Measurements from ENCODE around the gene FXYD6. TPM values are rescaled to one million over a fixed set of nuclear protein-coding genes. Genes with fewer than 3 reads are reported as not detected.

FXYD6 gene
- total RNA-seq, 2 experiments from 2014 or later, result not detected

DNA sequence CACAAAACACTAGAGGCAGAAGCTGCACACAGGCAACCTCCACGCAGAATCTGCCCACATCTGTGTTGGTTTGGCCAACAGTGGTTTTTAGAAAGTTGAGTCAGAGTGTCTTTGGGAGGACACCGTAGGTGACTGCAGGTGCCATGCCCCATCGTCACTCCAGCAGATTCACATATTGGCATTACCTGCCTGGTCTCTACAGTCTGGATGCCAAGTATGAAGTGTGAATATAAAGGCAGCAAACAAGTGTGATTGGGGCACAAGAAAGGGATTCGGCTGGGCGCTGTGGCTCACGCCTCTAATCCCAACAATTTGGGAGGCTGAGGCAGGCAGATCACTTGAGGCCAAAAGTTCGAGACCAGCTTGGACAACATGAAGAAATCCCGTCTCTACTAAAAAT is 40.9 kb downstream of the FXYD6 start:
- no peaks in the 10 kb centered on the region for H3K9me3 ChIP-seq (ENCODE audit: low read length)
- ChIA-PET POLR2A (interaction anchor here (1.0 kb wide), 1 partner anchor 222 kb away, joined by 3 read pairs; no protein-coding TSS in a partner anchor), CTCF (ENCODE audit: unreplicated experiment) (no interaction called here)
- DNase-seq (ENCODE audit: low spot score), result no peak
- no peak overlapping the region for H3K4me3 ChIP-seq (ENCODE audit: low read depth, low read length, poor library complexity, severe bottlenecking)
- no peaks in the 10 kb centered on the region for H3K9me2 ChIP-seq (ENCODE audit: insufficient read depth, low read length)
- no peak overlapping the region for H3K27ac ChIP-seq (ENCODE audit: low read depth, low read length, poor library complexity, severe bottlenecking)
- H3K4me2 ChIP-seq (ENCODE audit: low read length), result no peak overlapping the region
- H3K4me1 ChIP-seq (ENCODE audit: insufficient read depth, low read length, poor library complexity, severe bottlenecking), result no peaks in the 10 kb centered on the region
- no peak for TF ChIP-seq EZH2phosphoT487 (IDR thresholded peaks at IDR 0.05; ENCODE audit: borderline replicate concordance, low read depth, low read length)
- TF ChIP-seq, protein P1, sequence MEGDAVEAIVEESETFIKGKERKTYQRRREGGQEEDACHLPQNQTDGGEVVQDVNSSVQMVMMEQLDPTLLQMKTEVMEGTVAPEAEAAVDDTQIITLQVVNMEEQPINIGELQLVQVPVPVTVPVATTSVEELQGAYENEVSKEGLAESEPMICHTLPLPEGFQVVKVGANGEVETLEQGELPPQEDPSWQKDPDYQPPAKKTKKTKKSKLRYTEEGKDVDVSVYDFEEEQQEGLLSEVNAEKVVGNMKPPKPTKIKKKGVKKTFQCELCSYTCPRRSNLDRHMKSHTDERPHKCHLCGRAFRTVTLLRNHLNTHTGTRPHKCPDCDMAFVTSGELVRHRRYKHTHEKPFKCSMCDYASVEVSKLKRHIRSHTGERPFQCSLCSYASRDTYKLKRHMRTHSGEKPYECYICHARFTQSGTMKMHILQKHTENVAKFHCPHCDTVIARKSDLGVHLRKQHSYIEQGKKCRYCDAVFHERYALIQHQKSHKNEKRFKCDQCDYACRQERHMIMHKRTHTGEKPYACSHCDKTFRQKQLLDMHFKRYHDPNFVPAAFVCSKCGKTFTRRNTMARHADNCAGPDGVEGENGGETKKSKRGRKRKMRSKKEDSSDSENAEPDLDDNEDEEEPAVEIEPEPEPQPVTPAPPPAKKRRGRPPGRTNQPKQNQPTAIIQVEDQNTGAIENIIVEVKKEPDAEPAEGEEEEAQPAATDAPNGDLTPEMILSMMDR (conservative IDR thresholded peaks at IDR 0.05; ENCODE audit: low read length), result no peak
- no peak overlapping the region for H2AFZ ChIP-seq (ENCODE audit: low read length)
- no peaks in the 10 kb centered on the region for H3K79me2 ChIP-seq (ENCODE audit: insufficient read depth, low read depth, low read length)
- no peaks in the 10 kb centered on the region for H4K20me1 ChIP-seq (ENCODE audit: insufficient read depth, low read length)
- intact Hi-C loops (cut with micrococcal nuclease; ENCODE audit: unreplicated experiment), result no loop called here
- H3K36me3 ChIP-seq (ENCODE audit: insufficient read depth, low read length), result no peaks in the 10 kb centered on the region
- BruUV-seq (replicated peaks), result no TSS peak

DNA sequence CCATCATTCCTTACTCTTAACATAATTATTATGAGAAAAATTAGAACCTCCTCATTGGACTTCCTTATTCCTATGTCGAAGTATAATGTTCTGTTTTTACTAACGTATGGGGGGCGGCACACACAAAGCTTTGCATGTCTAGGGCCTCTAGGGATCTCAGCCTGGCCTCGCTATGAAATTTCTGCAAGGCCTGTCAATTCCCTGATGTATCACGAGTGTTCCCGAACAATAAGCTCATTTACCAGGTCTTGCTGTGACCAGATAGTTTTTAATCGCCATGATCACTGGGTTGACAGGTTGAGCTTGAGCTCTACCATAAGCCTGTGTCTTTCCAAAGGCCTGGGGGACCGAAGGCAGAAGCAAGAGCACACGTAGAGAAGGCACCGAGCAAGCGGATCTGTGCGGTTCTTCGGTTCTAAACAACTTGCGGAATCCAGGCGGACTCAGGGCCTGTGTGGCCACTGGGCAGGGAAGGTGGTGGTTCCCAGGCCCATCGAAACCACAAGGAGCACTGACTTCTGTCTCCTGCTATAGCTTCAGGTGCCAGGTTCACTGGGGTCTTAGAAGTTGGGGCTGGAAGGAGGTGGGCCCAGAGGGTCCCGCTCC is 41.5 kb downstream of the FXYD6 start:
- no peaks in the 10 kb centered on the region for H3K9me3 ChIP-seq (ENCODE audit: low read length)
- POLR2A ChIA-PET, result interaction anchor here (1.0 to 1.8 kb wide), 3 partner anchors 8 to 223 kb away, joined by 3 to 4 read pairs (median 4); no protein-coding TSS in a partner anchor
- H4K20me1 ChIP-seq (ENCODE audit: insufficient read depth, low read length), result no peaks in the 10 kb centered on the region
- no peak overlapping the region for H3K4me3 ChIP-seq (ENCODE audit: low read depth, low read length, poor library complexity, severe bottlenecking)
- no peaks in the 10 kb centered on the region for H3K4me1 ChIP-seq (ENCODE audit: insufficient read depth, low read length, poor library complexity, severe bottlenecking)
- H3K79me2 ChIP-seq (ENCODE audit: insufficient read depth, low read depth, low read length), result no peaks in the 10 kb centered on the region
- no peak overlapping the region for H3K27ac ChIP-seq (ENCODE audit: low read depth, low read length, poor library complexity, severe bottlenecking)
- DNase-seq (ENCODE audit: low spot score), result no peak
- no TSS peak for BruUV-seq (replicated peaks)
- H3K36me3 ChIP-seq (ENCODE audit: insufficient read depth, low read length), result no peaks in the 10 kb centered on the region
- no peak overlapping the region for H3K4me2 ChIP-seq (ENCODE audit: low read length)
- no peaks in the 10 kb centered on the region for H3K9me2 ChIP-seq (ENCODE audit: insufficient read depth, low read length)
- no peak for TF ChIP-seq EZH2phosphoT487 (IDR thresholded peaks at IDR 0.05; ENCODE audit: borderline replicate concordance, low read depth, low read length)
- TF ChIP-seq, protein P1 (conservative IDR thresholded peaks at IDR 0.05; ENCODE audit: low read length), result no peak
- no peak overlapping the region for H2AFZ ChIP-seq (ENCODE audit: low read length)
- CTCF ChIA-PET (ENCODE audit: unreplicated experiment), result no interaction called here
- intact Hi-C loops (cut with micrococcal nuclease; ENCODE audit: unreplicated experiment), result no loop called here

DNA sequence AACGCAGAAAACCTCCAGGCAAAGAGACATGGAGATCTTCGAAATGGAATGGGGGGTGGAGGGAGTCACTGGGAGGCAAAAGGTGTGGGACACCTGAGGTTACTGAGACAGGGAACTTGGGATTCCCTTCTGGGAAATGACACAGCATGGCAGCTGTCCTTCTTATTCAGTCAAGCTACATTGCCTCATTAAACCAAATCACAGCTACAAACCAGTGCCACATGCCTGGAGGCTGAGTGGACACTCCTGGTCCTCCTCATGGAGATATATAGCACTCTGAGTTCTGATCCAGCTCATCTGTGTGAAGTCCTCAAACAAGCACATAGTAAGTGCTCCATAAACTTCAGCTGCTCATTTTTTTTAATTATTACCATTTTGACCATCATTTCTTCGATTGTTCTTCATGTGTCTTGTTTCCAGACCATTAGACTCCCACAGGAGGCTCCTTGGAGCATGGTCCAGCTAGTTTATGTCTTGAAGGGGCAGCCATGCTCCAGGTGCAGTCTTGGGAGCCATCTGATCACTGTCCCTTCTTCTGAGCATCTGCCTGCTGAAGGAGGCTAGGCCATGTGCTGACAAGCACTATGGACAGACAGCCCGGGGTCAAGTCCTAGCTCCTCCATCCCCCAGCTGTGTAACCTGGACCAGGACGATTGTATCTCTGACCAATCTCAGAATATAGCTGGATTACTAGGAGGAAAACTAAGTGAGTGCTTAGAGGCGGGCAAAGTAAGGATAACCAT is 42.2 kb downstream of the FXYD6 start:
- no peaks in the 10 kb centered on the region for H3K9me3 ChIP-seq (ENCODE audit: low read length)
- BruUV-seq (replicated peaks), result no TSS peak
- no peaks in the 10 kb centered on the region for H3K9me2 ChIP-seq (ENCODE audit: insufficient read depth, low read length)
- ChIA-PET POLR2A (interaction anchor here (1.0 to 1.8 kb wide), 3 partner anchors 9 to 224 kb away, joined by 3 to 4 read pairs (median 4); no protein-coding TSS in a partner anchor), CTCF (ENCODE audit: unreplicated experiment) (interaction anchor here (1.4 kb wide), 1 partner anchor 113 kb away, joined by 3 read pairs; no protein-coding TSS in a partner anchor)
- H3K4me1 ChIP-seq (ENCODE audit: insufficient read depth, low read length, poor library complexity, severe bottlenecking), result no peaks in the 10 kb centered on the region
- H3K36me3 ChIP-seq (ENCODE audit: insufficient read depth, low read length), result no peaks in the 10 kb centered on the region
- DNase-seq (ENCODE audit: low spot score), result no peak
- no peaks in the 10 kb centered on the region for H3K79me2 ChIP-seq (ENCODE audit: insufficient read depth, low read depth, low read length)
- H3K4me2 ChIP-seq (ENCODE audit: low read length), result no peak overlapping the region
- TF ChIP-seq, protein P1 (conservative IDR thresholded peaks at IDR 0.05; ENCODE audit: low read length), result no peak
- no peak for TF ChIP-seq EZH2phosphoT487 (IDR thresholded peaks at IDR 0.05; ENCODE audit: borderline replicate concordance, low read depth, low read length)
- H2AFZ ChIP-seq (ENCODE audit: low read length), result no peak overlapping the region
- H4K20me1 ChIP-seq (ENCODE audit: insufficient read depth, low read length), result no peaks in the 10 kb centered on the region
- intact Hi-C loops (cut with micrococcal nuclease; ENCODE audit: unreplicated experiment), result no loop called here
- H3K27ac ChIP-seq (ENCODE audit: low read depth, low read length, poor library complexity, severe bottlenecking), result no peak overlapping the region
- H3K4me3 ChIP-seq (ENCODE audit: low read depth, low read length, poor library complexity, severe bottlenecking), result no peak overlapping the region

All from OCI-LY7 (cell line).